Measurements from ENCODE around the gene HMCN2.
A peak's percentile ranks its signal among the peaks of the same experiment; 100 is the strongest.

Gene HMCN2

GRCh38 chr9:130362691-130363090 lies 97.1 kb downstream of the HMCN2 start:
- Histone ChIP-seq H2BK120ac (ENCODE audit: low read depth, low read length) (no peak overlapping the region), H2BK5ac (ENCODE audit: low read depth, low read length, poor library complexity, severe bottlenecking) (no peak overlapping the region), H2BK12ac (ENCODE audit: low read length in 2 of 2) (no peak overlapping the region), H3K4ac (ENCODE audit: low read depth in 1 of 2, low read length in 2 of 2) (no peak overlapping the region), H3K36me3 (ENCODE audit: control insufficient read depth in 1 of 2, insufficient read depth in 2 of 2, low read depth in 1 of 2, low read length in 2 of 2) (no peaks in the 10 kb centered on the region), H2AFZ (ENCODE audit: low read depth, low read length) (no peak overlapping the region), H3K4me1 (ENCODE audit: control insufficient read depth, insufficient read depth, low read depth, low read length) (peaks cover 9% of the 10 kb centered on the region), H3K23ac (ENCODE audit: low read length in 2 of 2) (no peak overlapping the region), H3K27ac (ENCODE audit: low read length, poor library complexity, severe bottlenecking) (no peak overlapping the region), H4K91ac (ENCODE audit: low read length) (no peak overlapping the region), H3K14ac (ENCODE audit: low read length in 2 of 2) (no peak overlapping the region), H3K9me3 (ENCODE audit: control insufficient read depth, low read length) (no peaks in the 10 kb centered on the region), H3K79me1 (replicated peaks; ENCODE audit: low read length, poor library complexity, severe bottlenecking) (no peaks in the 10 kb centered on the region), H2BK15ac (ENCODE audit: low read depth, poor library complexity, severe bottlenecking) (no peak overlapping the region), H2AK5ac (ENCODE audit: low read length, severe bottlenecking) (no peak overlapping the region), H4K8ac (ENCODE audit: low read length) (no peak overlapping the region), H3K4me2 (ENCODE audit: low read length, poor library complexity, severe bottlenecking) (no peak overlapping the region), H3K18ac (ENCODE audit: low read depth in 1 of 2, low read length in 2 of 2) (no peak overlapping the region), H3K27me3 (ENCODE audit: control insufficient read depth in 1 of 2, insufficient read depth in 1 of 2, low read length in 2 of 2) (peaks cover 16 to 53% of the 10 kb centered on the region in 2 experiments), H3K4me3 (ENCODE audit: insufficient read depth in 1 of 2, low read depth in 1 of 2, low read length in 2 of 2) (peak overlapping the region in 1 of 2 experiments; percentile 2), H3K9ac (ENCODE audit: low read length) (no peak overlapping the region)
- no peak for DNase-seq
- 92% methylated on average over 13 of the region's 13 CpGs for WGBS

GRCh38 chr9:130363755-130364404 lies 98.3 kb downstream of the HMCN2 start:
- H3K27ac ChIP-seq (ENCODE audit: low read length, poor library complexity, severe bottlenecking) = no peak overlapping the region
- H3K4me3 ChIP-seq (ENCODE audit: insufficient read depth in 1 of 2, low read depth in 1 of 2, low read length in 2 of 2) = no peak overlapping the region
- peaks cover 14 to 45% of the 10 kb centered on the region in 2 experiments for H3K27me3 ChIP-seq (ENCODE audit: control insufficient read depth in 1 of 2, insufficient read depth in 1 of 2, low read length in 2 of 2)
- no peaks in the 10 kb centered on the region for H3K36me3 ChIP-seq (ENCODE audit: control insufficient read depth in 1 of 2, insufficient read depth in 2 of 2, low read depth in 1 of 2, low read length in 2 of 2)
- H3K4ac ChIP-seq (ENCODE audit: low read depth in 1 of 2, low read length in 2 of 2) = no peak overlapping the region
- H3K79me1 ChIP-seq (replicated peaks; ENCODE audit: low read length, poor library complexity, severe bottlenecking) = no peaks in the 10 kb centered on the region
- peak overlapping the region in 1 of 2 experiments; percentile 4 for H2BK12ac ChIP-seq (ENCODE audit: low read length in 2 of 2)
- H3K18ac ChIP-seq (ENCODE audit: low read depth in 1 of 2, low read length in 2 of 2) = no peak overlapping the region
- 86% methylated on average over 8 of the region's 9 CpGs for WGBS
- no peak overlapping the region for H3K4me2 ChIP-seq (ENCODE audit: low read length, poor library complexity, severe bottlenecking)
- H2AFZ ChIP-seq (ENCODE audit: low read depth, low read length) = no peak overlapping the region
- no peak overlapping the region for H3K14ac ChIP-seq (ENCODE audit: low read length in 2 of 2)
- no peak overlapping the region for H2AK5ac ChIP-seq (ENCODE audit: low read length, severe bottlenecking)
- no peaks in the 10 kb centered on the region for H3K9me3 ChIP-seq (ENCODE audit: control insufficient read depth, low read length)
- DNase-seq = no peak
- H2BK15ac ChIP-seq (ENCODE audit: low read depth, poor library complexity, severe bottlenecking) = no peak overlapping the region
- no peak overlapping the region for H2BK5ac ChIP-seq (ENCODE audit: low read depth, low read length, poor library complexity, severe bottlenecking)
- H3K23ac ChIP-seq (ENCODE audit: low read length in 2 of 2) = no peak overlapping the region
- peaks cover 11% of the 10 kb centered on the region for H3K4me1 ChIP-seq (ENCODE audit: control insufficient read depth, insufficient read depth, low read depth, low read length)
- no peak overlapping the region for H2BK120ac ChIP-seq (ENCODE audit: low read depth, low read length)
- H3K9ac ChIP-seq (ENCODE audit: low read length) = no peak overlapping the region
- H4K91ac ChIP-seq (ENCODE audit: low read length) = no peak overlapping the region
- no peak overlapping the region for H4K8ac ChIP-seq (ENCODE audit: low read length)

GRCh38 chr9:130364619-130365322 lies 99.2 kb downstream of the HMCN2 start:
- no peak overlapping the region for H2BK5ac ChIP-seq (ENCODE audit: low read depth, low read length, poor library complexity, severe bottlenecking)
- H3K27me3 ChIP-seq (ENCODE audit: control insufficient read depth in 1 of 2, insufficient read depth in 1 of 2, low read length in 2 of 2) = peaks cover 8 to 46% of the 10 kb centered on the region in 2 experiments
- H3K4me3 ChIP-seq (ENCODE audit: insufficient read depth in 1 of 2, low read depth in 1 of 2, low read length in 2 of 2) = no peak overlapping the region
- H3K23ac ChIP-seq (ENCODE audit: low read length in 2 of 2) = no peak overlapping the region
- H2BK15ac ChIP-seq (ENCODE audit: low read depth, poor library complexity, severe bottlenecking) = no peak overlapping the region
- no peak overlapping the region for H4K8ac ChIP-seq (ENCODE audit: low read length)
- no peak overlapping the region for H3K9ac ChIP-seq (ENCODE audit: low read length)
- H2BK120ac ChIP-seq (ENCODE audit: low read depth, low read length) = no peak overlapping the region
- no peak overlapping the region for H3K4ac ChIP-seq (ENCODE audit: low read depth in 1 of 2, low read length in 2 of 2)
- no peaks in the 10 kb centered on the region for H3K36me3 ChIP-seq (ENCODE audit: control insufficient read depth in 1 of 2, insufficient read depth in 2 of 2, low read depth in 1 of 2, low read length in 2 of 2)
- H2AFZ ChIP-seq (ENCODE audit: low read depth, low read length) = no peak overlapping the region
- no peak overlapping the region for H3K27ac ChIP-seq (ENCODE audit: low read length, poor library complexity, severe bottlenecking)
- H3K18ac ChIP-seq (ENCODE audit: low read depth in 1 of 2, low read length in 2 of 2) = no peak overlapping the region
- H3K9me3 ChIP-seq (ENCODE audit: control insufficient read depth, low read length) = no peaks in the 10 kb centered on the region
- H4K91ac ChIP-seq (ENCODE audit: low read length) = no peak overlapping the region
- H2BK12ac ChIP-seq (ENCODE audit: low read length in 2 of 2) = no peak overlapping the region
- DNase-seq = no peak
- no peak overlapping the region for H3K14ac ChIP-seq (ENCODE audit: low read length in 2 of 2)
- WGBS = 70% methylated on average over 13 of the region's 13 CpGs
- H3K4me2 ChIP-seq (ENCODE audit: low read length, poor library complexity, severe bottlenecking) = no peak overlapping the region
- no peak overlapping the region for H2AK5ac ChIP-seq (ENCODE audit: low read length, severe bottlenecking)
- no peaks in the 10 kb centered on the region for H3K79me1 ChIP-seq (replicated peaks; ENCODE audit: low read length, poor library complexity, severe bottlenecking)
- peaks cover 11% of the 10 kb centered on the region for H3K4me1 ChIP-seq (ENCODE audit: control insufficient read depth, insufficient read depth, low read depth, low read length)

- no peaks in the 10 kb centered on the region for H3K79me1 ChIP-seq (replicated peaks; ENCODE audit: low read length, poor library complexity, severe bottlenecking)
- peaks cover 10 to 51% of the 10 kb centered on the region in 2 experiments for H3K27me3 ChIP-seq (ENCODE audit: control insufficient read depth in 1 of 2, insufficient read depth in 1 of 2, low read length in 2 of 2)
- no peak overlapping the region for H2AFZ ChIP-seq (ENCODE audit: low read depth, low read length)
- no peak overlapping the region for H3K23ac ChIP-seq (ENCODE audit: low read length in 2 of 2)
- H3K4ac ChIP-seq (ENCODE audit: low read depth in 1 of 2, low read length in 2 of 2) = no peak overlapping the region
- no peak overlapping the region for H3K27ac ChIP-seq (ENCODE audit: low read length, poor library complexity, severe bottlenecking)
- H3K36me3 ChIP-seq (ENCODE audit: control insufficient read depth in 1 of 2, insufficient read depth in 2 of 2, low read depth in 1 of 2, low read length in 2 of 2) = no peaks in the 10 kb centered on the region
- peak overlapping the region in 1 of 2 experiments; percentile 15 for H2BK12ac ChIP-seq (ENCODE audit: low read length in 2 of 2)
- H3K4me1 ChIP-seq (ENCODE audit: control insufficient read depth, insufficient read depth, low read depth, low read length) = peaks cover 11% of the 10 kb centered on the region
- H3K4me2 ChIP-seq (ENCODE audit: low read length, poor library complexity, severe bottlenecking) = no peak overlapping the region
- DNase-seq = no peak
- no peak overlapping the region for H3K14ac ChIP-seq (ENCODE audit: low read length in 2 of 2)
- no peak overlapping the region for H2BK120ac ChIP-seq (ENCODE audit: low read depth, low read length)
- H2BK5ac ChIP-seq (ENCODE audit: low read depth, low read length, poor library complexity, severe bottlenecking) = no peak overlapping the region
- H3K9me3 ChIP-seq (ENCODE audit: control insufficient read depth, low read length) = no peaks in the 10 kb centered on the region
- H3K4me3 ChIP-seq (ENCODE audit: insufficient read depth in 1 of 2, low read depth in 1 of 2, low read length in 2 of 2) = no peak overlapping the region
- no peak overlapping the region for H3K18ac ChIP-seq (ENCODE audit: low read depth in 1 of 2, low read length in 2 of 2)
- no peak overlapping the region for H4K91ac ChIP-seq (ENCODE audit: low read length)
- no peak overlapping the region for H4K8ac ChIP-seq (ENCODE audit: low read length)
- no peak overlapping the region for H2AK5ac ChIP-seq (ENCODE audit: low read length, severe bottlenecking)
- WGBS = 91% methylated on average over 10 of the region's 10 CpGs
- H3K9ac ChIP-seq (ENCODE audit: low read length) = no peak overlapping the region
- no peak overlapping the region for H2BK15ac ChIP-seq (ENCODE audit: low read depth, poor library complexity, severe bottlenecking)
Measured at GRCh38 chr9:130365323-130365721, 99.8 kb downstream of the HMCN2 start.

Data from mesenchymal stem cell (in vitro differentiated cells and primary cell).